ENCODE measurements around the gene KY.

KY gene

DNA sequence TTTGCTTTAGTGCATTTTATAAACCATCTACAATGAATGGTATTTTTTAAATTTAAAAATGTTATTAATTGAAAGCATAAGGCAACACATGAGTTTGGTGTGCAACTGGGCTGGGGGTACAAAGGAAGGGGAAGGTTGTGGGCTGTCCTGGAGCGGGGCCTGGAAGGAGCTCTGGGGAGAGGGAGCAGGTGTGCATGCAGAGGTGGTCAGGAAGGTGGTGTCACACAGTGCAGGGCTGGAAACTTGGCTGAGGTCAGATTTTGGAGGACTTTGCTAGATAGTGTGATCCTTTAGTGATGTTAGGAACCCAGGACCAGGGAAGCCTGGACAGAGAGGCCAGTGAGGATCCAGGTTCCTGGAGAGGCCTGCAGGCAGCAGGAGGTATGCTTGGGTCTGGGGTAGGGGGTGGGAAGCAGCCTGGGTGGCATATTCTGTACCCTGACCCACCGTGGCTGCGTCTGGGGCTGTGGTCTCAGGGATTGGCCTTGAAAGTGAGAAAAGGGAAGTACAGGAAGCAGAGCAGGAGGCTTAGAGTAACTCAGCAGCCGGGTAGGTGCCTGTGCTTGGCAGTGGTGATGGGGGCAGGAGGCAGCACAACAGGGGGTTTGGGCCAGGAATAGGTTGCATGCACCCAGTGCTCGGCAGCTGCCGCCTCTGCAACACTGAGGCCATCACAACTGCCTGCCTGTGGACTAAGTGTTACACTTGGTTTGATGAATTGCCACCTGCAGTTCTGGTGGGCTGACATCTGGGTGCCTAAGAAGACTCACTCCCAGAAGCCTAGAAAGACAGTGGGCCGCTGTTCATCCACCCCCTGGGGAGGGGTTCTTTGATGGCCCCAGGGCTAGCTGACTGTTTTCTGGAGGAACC, 33.0 kb downstream of the KY start:
- no peak for DNase-seq

GRCh38 chr3:134615743-134616142, 35.1 kb downstream of the KY start:
- no peak for DNase-seq

GRCh38 chr3:134614955-134615354, 35.9 kb downstream of the KY start:
- no peak for DNase-seq

DNA sequence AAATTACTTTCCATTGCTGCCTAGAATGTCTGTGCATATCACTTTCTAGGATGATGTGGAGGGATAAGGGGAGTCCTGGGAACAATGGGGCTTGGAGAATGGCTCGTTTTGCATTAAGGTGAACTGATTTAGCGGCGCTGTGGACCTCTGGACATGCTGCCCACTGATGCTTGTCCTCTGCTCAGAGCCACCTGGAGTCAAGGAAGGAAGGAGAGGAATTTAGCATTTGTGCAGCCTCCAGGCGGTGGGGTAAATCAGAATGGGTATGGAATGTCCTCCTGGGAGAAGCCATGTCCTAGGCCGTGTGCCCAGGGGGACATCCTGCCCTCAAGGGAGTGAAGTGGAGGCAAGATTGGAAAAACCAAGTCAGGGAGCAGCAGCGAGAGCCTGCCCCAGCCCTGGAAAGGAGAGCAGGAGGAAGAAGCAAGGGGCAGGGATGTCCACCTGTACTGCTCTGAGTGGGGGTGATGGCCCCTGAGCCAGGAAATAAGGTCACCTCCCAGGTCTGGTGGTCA, 37.8 kb downstream of the KY start:
- DNase-seq, result no peak

GRCh38 chr3:134611516-134611915, 39.3 kb downstream of the KY start:
- DNase-seq, result no peak

- DNase-seq, result no peak
These were observed 40.1 kb downstream of the KY start for GRCh38 chr3:134610432-134611385.

DNA sequence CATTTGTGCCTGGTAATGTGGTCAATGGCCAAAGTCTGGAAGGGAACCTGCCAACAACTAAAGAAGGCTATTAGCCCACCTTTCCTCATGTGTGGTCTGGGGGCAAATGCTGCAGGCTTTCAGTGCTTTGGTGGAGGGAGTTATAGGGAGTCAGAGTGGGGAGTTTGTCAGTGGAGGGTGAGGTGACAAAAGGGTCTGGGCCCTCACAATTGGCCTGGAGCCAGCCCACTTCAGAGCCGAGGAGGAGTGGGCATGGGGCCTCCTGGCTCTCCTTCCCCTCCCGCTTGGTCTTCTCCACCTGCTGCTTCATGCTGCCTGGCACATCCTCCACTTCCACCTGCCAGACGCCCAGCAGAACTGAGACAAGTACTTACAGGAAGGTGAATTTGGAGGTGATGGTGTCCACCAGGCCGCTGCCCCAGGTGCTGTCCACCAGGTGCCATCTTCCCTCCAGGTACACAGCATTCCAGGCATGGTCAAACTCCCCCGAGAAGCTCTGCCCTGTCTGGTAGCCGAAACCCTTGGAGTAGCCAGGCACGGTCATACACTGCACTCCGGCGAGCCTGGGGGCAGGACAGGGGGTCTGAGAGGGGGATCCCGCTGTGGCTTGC, 40.9 kb downstream of the KY start:
- no peak for DNase-seq

- no peak for DNase-seq
These were observed 41.9 kb downstream of the KY start for GRCh38 chr3:134608771-134609435.

- no peak for DNase-seq
These were observed 42.6 kb downstream of the KY start for GRCh38 chr3:134608023-134608770.

DNA sequence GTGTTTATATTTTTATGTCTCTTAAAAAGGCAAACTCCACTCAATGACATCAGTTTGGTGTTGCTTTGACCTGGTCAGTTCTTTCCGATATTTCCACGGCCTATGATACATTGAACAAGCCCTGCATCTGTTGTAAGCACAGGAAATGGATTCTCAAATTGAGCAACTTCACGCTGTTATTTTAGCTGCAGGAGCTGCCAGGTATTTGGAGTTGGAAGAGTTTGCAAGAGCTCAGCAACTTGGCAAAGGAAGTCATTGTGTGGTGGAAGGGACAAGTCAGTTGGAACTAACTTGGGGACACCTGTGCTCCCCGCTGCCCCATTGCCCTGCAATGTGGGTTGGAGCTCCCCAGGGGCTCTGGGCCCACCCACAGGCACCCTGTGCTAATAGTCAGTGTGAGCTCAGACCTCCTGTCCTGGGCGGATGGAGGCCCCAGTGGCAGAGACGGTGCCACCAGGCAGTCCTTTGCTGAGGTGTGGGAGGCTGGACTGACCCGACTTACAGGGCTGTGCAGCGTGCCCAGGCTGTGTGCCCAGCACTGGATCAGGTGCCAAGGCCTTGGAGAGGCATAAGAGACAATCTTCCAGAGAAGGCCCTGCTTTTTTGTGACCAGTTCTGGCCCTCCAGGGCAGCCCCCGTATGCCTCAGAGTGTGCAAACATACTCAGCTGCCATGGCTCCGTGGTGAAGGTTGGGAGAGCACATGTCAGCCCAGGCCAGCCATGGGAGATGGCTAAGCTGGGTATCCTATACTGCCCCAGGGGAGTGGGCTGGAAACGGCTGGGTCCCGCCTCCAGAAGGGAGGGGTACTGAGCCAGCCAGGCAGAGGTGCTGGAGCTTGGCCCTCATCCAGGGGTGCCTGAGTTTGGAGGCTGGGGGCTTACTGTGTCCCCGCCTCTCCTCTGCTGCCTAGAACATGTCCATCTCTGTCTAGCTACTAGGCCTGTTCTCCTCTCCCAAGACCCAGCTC, 43.5 kb downstream of the KY start:
- DNase-seq, result no peak

- no peak for DNase-seq
These were observed 44.5 kb downstream of the KY start for GRCh38 chr3:134606033-134607025.

GRCh38 chr3:134605556-134605955, 45.3 kb downstream of the KY start:
- DNase-seq, result no peak

GRCh38 chr3:134603956-134604355, 46.9 kb downstream of the KY start:
- no peak for DNase-seq

- DNase-seq, result no peak
These were observed 47.3 kb downstream of the KY start for GRCh38 chr3:134603480-134603879.

DNA sequence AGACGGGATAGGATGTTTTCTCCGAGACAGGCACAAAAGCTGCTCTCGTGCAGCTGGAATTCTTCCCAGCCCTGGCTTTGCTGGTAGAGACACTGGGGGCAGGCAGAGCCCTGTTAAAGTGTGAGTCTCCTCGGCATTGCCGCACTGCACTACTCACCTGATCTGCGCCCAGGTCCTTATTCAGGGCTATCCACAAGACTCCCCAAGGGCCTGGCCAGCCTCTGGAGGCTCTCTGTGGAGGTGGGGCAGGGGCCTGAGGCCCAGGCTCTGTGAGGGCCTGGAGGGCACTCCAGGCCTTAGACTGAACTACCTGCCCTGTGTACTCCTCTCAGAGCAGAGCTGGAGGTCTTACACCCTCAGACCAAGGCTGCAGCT, 48.4 kb downstream of the KY start:
- DNase-seq, result no peak

DNA sequence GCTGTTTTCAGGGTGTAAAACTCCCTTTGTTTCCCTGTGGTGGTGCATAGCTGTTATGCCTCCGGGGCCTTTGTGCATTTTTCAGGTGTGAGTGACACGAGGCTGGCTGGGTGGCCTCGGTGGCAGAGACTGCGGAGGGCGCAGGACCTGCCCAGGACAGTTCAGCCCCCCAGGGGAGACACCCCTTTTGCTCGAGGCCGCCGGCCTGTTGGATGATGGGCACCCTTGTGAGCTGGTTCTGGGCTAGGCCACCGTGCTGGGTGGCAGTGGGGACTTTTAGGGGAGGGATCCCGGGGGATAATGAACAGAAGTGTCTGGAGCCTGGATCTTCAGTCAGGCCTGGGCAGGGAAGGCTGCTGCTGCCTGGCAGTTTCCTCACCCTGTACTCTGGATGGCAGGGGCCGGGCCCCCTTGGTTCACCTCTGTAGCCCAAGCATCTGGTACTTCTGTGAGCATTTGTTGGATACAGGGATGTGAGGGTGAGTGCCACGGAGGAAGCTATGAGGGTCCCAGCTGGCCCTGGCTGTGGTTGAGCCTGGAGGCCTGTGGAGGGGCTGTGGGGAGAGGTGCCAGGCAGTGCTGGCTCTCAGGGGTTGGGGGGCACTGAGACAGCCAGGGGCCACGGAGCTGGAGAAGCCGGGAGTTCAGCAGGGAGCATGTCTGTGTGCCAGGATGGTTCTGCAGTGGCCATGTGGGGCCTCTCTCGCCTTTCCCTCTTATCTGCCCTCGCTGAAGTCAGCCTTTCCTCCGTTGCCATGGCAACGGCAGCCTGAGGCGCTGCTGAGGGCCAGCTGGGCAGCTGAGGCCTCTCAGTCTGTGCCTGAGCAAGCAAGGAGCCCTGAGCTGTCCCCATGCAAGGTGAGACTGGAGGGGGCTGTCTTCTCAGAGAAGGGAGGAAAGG, 49.0 kb downstream of the KY start:
- DNase-seq, result no peak

- DNase-seq, result peak; percentile 38
These were observed 49.9 kb downstream of the KY start for GRCh38 chr3:134600685-134601463.
